ENCODE measurements around the gene PCDHA4. TPM values are rescaled to one million over a fixed set of nuclear protein-coding genes. Genes with fewer than 3 reads are reported as not detected.
"Not testable (repeated sequence)": the region's sequence is repeated elsewhere in the genome, so short reads cannot be mapped to it uniquely, and the experiment has no call there.

The PCDHA4 gene
- total and polyA plus RNA-seq, 9 of the 15 experiments (the other 6 are each of a cell fraction or from before 2014, with no cell fraction given) = not detected

DNA sequence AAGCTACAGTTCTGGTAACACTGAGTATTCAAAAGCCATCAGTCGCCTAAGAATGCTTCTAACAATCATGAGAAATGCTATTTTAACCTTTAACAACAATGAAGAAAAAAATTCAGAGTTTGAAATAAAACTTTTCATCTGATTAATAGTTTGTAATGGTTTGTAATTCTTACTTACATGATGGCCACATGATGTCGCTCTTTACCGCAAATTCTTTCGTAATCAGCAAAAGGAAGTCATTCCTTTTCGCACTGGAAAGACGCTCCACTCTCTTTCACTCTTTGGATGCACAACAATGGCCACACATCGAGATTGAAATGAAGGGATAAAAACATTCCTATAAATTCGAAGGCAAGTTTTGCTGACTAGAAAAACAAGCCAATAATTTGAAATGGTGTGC lies 27.1 kb downstream of the PCDHA4 start, which contains the start of gene PCDHA7:
PCDHA7 (plus strand) TSS at position 277 of the 400 bp plus-strand sequence; CDS start at position 392, 115 bp downstream.
- H3K9me3 ChIP-seq (replicated peaks; ENCODE audit: control insufficient read depth, insufficient read depth, low read depth, low read length) = no peaks in the 10 kb centered on the region
- no peaks in the 10 kb centered on the region for H3K9me1 ChIP-seq (ENCODE audit: control insufficient read depth, insufficient read depth, low read length)
- H2AFZ ChIP-seq (ENCODE audit: low read depth, low read length) = no peak within 1 kb of the TSS
- in situ Hi-C loops (cut with MboI) = no loop called here
- H3K27me3 ChIP-seq (ENCODE audit: control insufficient read depth in 2 of 2, insufficient read depth in 2 of 2, low read length in 2 of 2) = no peaks in the 10 kb centered on the region
- no peak within 1 kb of the TSS for H3K4me2 ChIP-seq (ENCODE audit: insufficient read depth, low read length)
- H4K20me1 ChIP-seq (replicated peaks; ENCODE audit: control insufficient read depth, insufficient read depth, low read length) = no peaks in the 10 kb centered on the region
- no TSS peak for BruUV-seq (replicated peaks)
- intact Hi-C loops (cut with micrococcal nuclease) = no loop called here
- ChIA-PET CTCF (ENCODE audit: low intra/inter-chr PET ratio) (interaction anchor here (0.7 kb wide), 1 partner anchor 253 kb away, joined by 3 read pairs; no protein-coding TSS in a partner anchor), POLR2A (no interaction called here)
- DNase-seq (ENCODE audit: extremely low read depth in 1 of 4, low spot score in 3 of 4) = peak in 1 of 4 experiments; percentile 6
- 2% methylated on average over 8 of the region's 8 CpGs for WGBS (ENCODE audit: insufficient coverage, low coverage, missing lambda C conversion rate)
- no peak for ATAC-seq
- FAIRE-seq = no peak
- no peaks in the 10 kb centered on the region for H3K79me2 ChIP-seq (ENCODE audit: control insufficient read depth, insufficient read depth, low read length)
- no peak within 1 kb of the TSS for H3K9ac ChIP-seq (ENCODE audit: insufficient read depth in 1 of 2, low read depth in 2 of 2, low read length in 2 of 2)
- H3K27ac ChIP-seq (ENCODE audit: extremely low read depth, low read depth, low read length) = no peak within 1 kb of the TSS
- H3K36me3 ChIP-seq (ENCODE audit: control insufficient read depth, insufficient read depth, low read length) = no peaks in the 10 kb centered on the region
- peaks cover 0 to 8% of the 10 kb centered on the region in 2 experiments; a peak in 1 of 5 replicates for H3K4me1 ChIP-seq (replicated peaks in 1 of 2; ENCODE audit: control insufficient read depth in 2 of 2, insufficient read depth in 2 of 2, low read length in 2 of 2)
- H3K4me3 ChIP-seq = no peak within 1 kb of the TSS
- TF ChIP-seq ZNF212 (CRISPR knock-in tag; IDR thresholded peaks at IDR 0.05) (no peak), GTF2E2 (tag; IDR thresholded peaks at IDR 0.05) (no peak), TEAD1 (CRISPR knock-in tag; IDR thresholded peaks at IDR 0.05) (no peak), TSC22D4 (tag; IDR thresholded peaks at IDR 0.05) (no peak), GABPA (tag; conservative IDR thresholded peaks at IDR 0.05; ENCODE audit: low read depth) (no peak), ZNF175 (CRISPR knock-in tag; IDR thresholded peaks at IDR 0.05; ENCODE audit: low read depth) (no peak)
- TF ChIP-seq, protein P1, sequence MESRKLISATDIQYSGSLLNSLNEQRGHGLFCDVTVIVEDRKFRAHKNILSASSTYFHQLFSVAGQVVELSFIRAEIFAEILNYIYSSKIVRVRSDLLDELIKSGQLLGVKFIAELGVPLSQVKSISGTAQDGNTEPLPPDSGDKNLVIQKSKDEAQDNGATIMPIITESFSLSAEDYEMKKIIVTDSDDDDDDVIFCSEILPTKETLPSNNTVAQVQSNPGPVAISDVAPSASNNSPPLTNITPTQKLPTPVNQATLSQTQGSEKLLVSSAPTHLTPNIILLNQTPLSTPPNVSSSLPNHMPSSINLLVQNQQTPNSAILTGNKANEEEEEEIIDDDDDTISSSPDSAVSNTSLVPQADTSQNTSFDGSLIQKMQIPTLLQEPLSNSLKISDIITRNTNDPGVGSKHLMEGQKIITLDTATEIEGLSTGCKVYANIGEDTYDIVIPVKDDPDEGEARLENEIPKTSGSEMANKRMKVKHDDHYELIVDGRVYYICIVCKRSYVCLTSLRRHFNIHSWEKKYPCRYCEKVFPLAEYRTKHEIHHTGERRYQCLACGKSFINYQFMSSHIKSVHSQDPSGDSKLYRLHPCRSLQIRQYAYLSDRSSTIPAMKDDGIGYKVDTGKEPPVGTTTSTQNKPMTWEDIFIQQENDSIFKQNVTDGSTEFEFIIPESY (CRISPR knock-in tag; IDR thresholded peaks at IDR 0.05) = no peak

DNA sequence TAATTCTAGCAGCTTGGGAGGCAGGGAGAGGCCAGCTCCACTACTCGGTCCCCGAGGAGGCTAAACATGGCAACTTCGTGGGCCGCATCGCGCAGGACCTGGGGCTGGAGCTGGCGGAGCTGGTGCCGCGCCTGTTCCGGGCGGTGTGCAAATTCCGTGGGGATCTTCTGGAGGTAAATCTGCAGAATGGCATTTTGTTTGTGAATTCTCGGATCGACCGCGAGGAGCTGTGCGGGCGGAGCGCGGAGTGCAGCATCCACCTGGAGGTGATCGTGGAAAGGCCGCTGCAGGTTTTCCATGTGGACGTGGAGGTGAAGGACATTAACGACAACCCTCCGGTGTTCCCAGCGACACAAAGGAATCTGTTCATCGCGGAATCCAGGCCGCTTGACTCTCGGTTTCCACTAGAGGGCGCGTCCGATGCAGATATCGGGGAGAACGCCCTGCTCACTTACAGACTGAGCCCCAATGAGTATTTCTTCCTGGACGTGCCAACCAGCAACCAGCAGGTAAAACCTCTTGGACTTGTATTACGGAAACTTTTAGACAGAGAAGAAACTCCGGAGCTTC lies 27.7 kb downstream of the PCDHA4 start:
- H2AFZ ChIP-seq (ENCODE audit: low read depth, low read length); POLR2A ChIA-PET; ATAC-seq; H4K20me1 ChIP-seq (replicated peaks; ENCODE audit: control insufficient read depth, insufficient read depth, low read length); H3K36me3 ChIP-seq (ENCODE audit: control insufficient read depth, insufficient read depth, low read length); DNase-seq (ENCODE audit: extremely low read depth in 1 of 4, low spot score in 3 of 4); in situ Hi-C loops (cut with MboI); H3K9me3 ChIP-seq (replicated peaks; ENCODE audit: control insufficient read depth, insufficient read depth, low read depth, low read length); H3K4me2 ChIP-seq (ENCODE audit: insufficient read depth, low read length); H3K9me1 ChIP-seq (ENCODE audit: control insufficient read depth, insufficient read depth, low read length); H3K27ac ChIP-seq (ENCODE audit: extremely low read depth, low read depth, low read length); H3K4me1 ChIP-seq (replicated peaks in 1 of 2; ENCODE audit: control insufficient read depth in 2 of 2, insufficient read depth in 2 of 2, low read length in 2 of 2); BruUV-seq (replicated peaks); H3K4me3 ChIP-seq; intact Hi-C loops (cut with micrococcal nuclease); H3K79me2 ChIP-seq (ENCODE audit: control insufficient read depth, insufficient read depth, low read length); H3K27me3 ChIP-seq (ENCODE audit: control insufficient read depth in 2 of 2, insufficient read depth in 2 of 2, low read length in 2 of 2); H3K9ac ChIP-seq (ENCODE audit: insufficient read depth in 1 of 2, low read depth in 2 of 2, low read length in 2 of 2); CTCF ChIA-PET (ENCODE audit: low intra/inter-chr PET ratio): not testable (repeated sequence)
- FAIRE-seq = peak; percentile 73
- 40% methylated on average over 26 of the region's 38 CpGs for WGBS (ENCODE audit: insufficient coverage, low coverage, missing lambda C conversion rate)

Data from K562 (cell line).